Measurements from ENCODE around the gene ERBB4.

GRCh38 chr2:212227755-212228154 is 310.8 kb downstream of the ERBB4 start:
- TF ChIP-seq CTCF (IDR thresholded peaks at IDR 0.05) (no peak), POLR2A (IDR thresholded peaks at IDR 0.05) (no peak)

Data from Peyer's patch (tissue), 4 donors.